NCI-H2227 treated with DMSO at 0.1 percent for 48 hours (cell line): ENCODE data around the gene JMJD1C.

Experiments
- DNase-seq: peaks from one replicate; lab custom pipeline; 2025; lab: John Stamatoyannopoulos, UW

Gene JMJD1C

GRCh38 chr10:63436225-63436624 is 29.6 kb downstream of the JMJD1C start:
- DNase-seq = no peak

GRCh38 chr10:63434866-63435854 is 30.6 kb downstream of the JMJD1C start:
- DNase-seq = no peak

- DNase-seq = no peak
These were observed 33.6 kb downstream of the JMJD1C start for GRCh38 chr10:63431962-63432797.

GRCh38 chr10:63430999-63431356 is 34.8 kb downstream of the JMJD1C start:
- DNase-seq = no peak

GRCh38 chr10:63430091-63430998 is 35.4 kb downstream of the JMJD1C start:
- DNase-seq = no peak

- no peak for DNase-seq
These were observed 36.5 kb downstream of the JMJD1C start for GRCh38 chr10:63429281-63429680.

GRCh38 chr10:63427013-63427412 is 38.8 kb downstream of the JMJD1C start:
- DNase-seq = no peak

- no peak for DNase-seq
These were observed 40.3 kb downstream of the JMJD1C start for GRCh38 chr10:63425512-63425911.

GRCh38 chr10:63424576-63424975 is 41.2 kb downstream of the JMJD1C start:
- no peak for DNase-seq

GRCh38 chr10:63423494-63423893 is 42.3 kb downstream of the JMJD1C start:
- no peak for DNase-seq

GRCh38 chr10:63421591-63421990 is 44.2 kb downstream of the JMJD1C start:
- DNase-seq = no peak

- DNase-seq = no peak
These were observed 49.4 kb downstream of the JMJD1C start for GRCh38 chr10:63416376-63416775.

GRCh38 chr10:63415640-63416244 is 50.0 kb downstream of the JMJD1C start:
- DNase-seq = no peak

GRCh38 chr10:63414481-63415260 is 51.1 kb downstream of the JMJD1C start:
- no peak for DNase-seq

GRCh38 chr10:63413429-63413828 is 52.3 kb downstream of the JMJD1C start:
- no peak for DNase-seq

GRCh38 chr10:63412304-63412703 is 53.5 kb downstream of the JMJD1C start:
- DNase-seq = no peak

- no peak for DNase-seq
These were observed 55.1 kb downstream of the JMJD1C start for GRCh38 chr10:63410633-63411032.

- DNase-seq = no peak
These were observed 56.2 kb downstream of the JMJD1C start for GRCh38 chr10:63409465-63410027.

- DNase-seq = no peak
These were observed 58.6 kb downstream of the JMJD1C start for GRCh38 chr10:63407136-63407662.
